ENCODE results near the gene TNFSF9.
"Not testable (repeated sequence)": the region's sequence is repeated elsewhere in the genome, so short reads cannot be mapped to it uniquely, and the experiment has no call there.

GRCh38 chr19:6508028-6508771 lies 22.6 kb upstream of the TNFSF9 start:
- TF ChIP-seq POLR2A, CTCF, POLR2AphosphoS5 (IDR thresholded peaks at IDR 0.05): not testable (repeated sequence)

Data from upper lobe of left lung (tissue), 4 donors.